HG03135 (cell line): ENCODE results near the gene USH1C.

Experiments
- ATAC-seq: cut with Tn5 transposase; IDR thresholded peaks from one replicate; pipeline ENCODE4 v1.9.1; 2021; ENCODE audit warnings: mild to moderate bottlenecking, moderate library complexity; ENCODE audit not compliant: unreplicated experiment

The USH1C gene

DNA sequence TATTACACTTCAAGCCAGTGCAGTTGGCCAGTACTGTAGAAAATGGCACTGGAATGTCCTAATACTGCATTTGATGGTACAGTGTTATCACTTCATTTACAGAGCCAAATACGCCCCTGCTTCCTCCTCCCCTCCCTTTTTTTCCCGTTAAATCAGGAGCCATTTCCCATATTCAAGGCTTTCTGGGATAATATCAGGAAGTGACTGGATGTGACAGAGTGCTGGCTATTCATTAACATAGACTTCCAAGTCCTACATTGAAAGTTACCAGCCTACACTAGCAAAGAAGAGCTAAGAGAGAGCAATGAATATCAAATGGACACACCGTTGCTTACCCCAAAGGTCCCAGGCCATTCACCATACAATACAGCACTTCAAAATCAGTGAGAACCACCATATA lies 35.4 kb downstream of the USH1C start:
- no peak for ATAC-seq

DNA sequence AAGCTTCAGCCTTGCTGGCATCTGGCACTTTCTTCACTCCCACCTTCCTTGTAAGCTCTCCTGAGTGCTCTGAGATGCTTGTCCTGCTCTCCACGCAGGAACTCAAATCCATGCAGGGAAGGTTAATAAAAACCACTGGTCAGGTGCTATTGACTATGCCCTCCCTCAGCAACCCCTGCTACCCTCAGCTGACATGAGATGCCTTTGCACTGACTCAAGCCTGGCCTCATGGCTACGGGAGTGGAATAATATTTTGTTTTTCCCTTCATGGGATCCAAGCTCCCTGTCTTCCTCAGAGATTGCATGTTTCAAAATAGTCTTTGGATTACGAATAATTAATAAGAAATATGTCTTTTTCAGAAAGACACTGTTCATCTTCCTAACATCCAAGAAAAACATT lies 35.9 kb downstream of the USH1C start:
- ATAC-seq, result no peak

DNA sequence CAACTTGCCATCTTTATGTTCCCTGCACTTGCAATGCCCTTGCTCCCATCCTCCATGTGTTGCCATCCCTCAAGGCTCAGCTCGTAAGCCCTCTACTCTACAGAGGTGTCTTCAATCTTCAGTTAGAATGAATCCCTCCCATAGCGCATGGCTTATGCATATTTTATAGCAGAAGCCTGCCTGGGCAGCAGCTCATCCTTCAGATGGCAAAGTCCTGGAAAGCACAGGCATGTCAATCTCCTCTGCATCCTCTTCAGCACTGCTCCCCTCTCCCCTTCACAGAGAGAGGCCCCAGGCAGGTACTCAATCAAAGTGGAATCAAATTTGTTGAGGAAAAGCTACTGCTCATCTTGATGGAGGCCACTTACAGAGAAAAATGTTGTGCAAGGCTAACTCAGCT lies 36.4 kb downstream of the USH1C start:
- ATAC-seq, result no peak

DNA sequence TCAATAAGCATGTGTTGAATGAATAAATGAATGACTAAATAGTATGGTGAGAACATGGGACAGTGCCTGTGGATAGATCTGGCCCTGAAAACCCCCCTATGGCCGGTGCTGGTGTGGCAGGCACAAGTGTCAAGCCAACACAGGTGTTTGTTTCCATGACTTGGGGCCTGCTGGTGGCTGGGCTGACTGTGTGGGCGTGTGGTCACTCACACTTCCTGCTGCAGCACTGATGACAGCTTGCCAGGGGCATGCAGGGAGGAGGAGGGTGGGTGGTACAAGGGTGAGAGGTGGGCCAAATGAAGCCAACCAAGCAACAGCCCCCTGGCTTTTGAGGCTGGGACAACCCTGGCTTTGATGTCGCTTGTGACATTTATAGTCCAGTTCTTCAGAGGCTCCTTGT lies 37.3 kb downstream of the USH1C start:
- ATAC-seq, result no peak

DNA sequence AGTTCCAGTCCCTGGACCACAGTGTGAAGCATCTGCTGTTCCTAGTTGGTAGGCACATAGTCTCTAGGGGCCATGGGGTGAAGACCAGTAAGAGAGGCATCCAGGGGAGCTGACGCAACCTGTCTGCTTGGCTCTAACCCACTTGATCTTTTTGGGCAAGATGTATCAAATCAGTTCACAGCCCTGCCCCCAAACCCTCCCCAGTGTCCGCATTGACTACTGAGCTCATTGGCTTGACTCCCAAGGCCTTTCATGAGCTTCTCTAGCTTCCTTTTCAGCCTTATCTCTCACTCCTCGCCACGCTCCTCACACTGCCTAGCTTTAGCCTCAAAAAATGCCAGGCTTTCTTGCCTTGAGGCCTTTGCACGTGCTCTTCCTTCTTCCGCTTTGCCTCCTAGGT lies 37.9 kb downstream of the USH1C start:
- no peak for ATAC-seq

DNA sequence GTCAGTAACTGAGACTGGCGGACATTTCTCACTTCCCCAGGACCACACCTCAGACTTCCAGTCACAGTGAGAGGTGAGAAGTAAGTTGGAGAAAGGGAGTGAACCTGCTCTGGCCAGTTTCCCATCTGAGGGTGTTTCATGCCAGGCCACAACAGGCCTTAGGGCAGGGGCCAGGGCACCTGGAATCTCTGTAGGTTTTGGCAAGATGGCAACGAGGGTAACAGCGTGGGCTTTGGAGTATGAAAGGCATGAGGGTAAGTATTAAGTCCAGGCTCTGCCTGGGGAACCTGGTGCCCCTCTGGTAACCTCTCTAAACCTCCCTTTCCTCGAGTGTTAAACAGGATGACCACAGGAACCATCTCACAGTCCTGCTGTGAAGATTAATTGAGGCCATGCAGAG lies 39.1 kb downstream of the USH1C start:
- ATAC-seq, result no peak

DNA sequence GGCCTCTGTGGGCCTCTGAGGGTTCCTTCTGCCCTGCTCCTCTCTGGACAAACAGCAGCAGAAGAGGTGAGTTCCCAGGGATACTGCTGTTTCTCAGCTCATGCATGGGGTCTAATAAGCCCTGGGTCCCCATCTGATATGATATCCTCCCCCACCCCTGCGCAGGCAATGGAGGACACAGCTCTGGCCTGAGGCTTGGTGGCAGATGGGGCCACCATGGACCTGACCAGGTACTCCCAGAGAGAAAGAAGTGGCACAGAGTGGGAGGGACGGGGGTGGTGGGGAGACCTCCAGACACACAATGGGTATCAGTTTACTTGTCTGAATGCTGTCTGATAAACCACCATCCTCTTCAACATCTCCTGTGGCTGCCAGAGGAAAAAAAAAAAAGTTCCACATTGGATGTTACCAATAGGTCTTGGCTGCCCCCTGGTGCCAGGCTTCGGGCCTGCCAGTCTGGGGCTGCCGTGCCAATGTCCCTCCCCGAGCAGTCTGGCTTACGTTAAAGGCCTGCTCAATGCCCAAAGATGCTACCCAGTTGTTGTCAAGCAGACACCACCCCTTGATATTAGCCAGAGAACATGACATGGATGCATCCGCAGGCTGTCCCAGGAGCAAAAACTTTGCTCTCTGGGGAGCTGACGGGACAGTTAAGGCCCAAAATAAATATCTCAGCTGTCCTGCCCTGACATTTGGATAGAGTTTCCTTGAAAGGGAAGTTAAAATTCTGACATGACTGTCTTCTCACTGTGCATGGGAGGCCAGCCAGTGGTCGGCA lies 39.7 kb downstream of the USH1C start:
- ATAC-seq, result no peak

DNA sequence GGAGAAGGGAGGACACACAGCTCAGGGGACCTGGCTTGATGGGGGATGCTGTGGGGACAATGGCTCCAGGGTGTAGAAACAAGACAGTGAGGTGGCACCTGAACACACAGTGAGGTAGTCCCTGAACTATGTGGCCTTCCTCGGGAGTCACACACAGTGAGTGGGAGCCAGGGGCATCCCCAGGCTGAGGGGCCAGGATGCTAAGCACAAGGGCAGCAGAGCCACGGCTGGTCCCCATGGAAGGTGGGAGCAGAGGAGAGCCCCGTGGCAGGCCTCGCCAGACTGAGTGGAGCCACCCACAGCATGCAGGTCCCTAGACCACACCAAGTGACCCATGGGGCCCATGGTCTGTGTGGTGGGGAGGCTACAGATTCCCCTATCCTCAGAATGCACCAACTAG lies 41.6 kb downstream of the USH1C start:
- no peak for ATAC-seq

DNA sequence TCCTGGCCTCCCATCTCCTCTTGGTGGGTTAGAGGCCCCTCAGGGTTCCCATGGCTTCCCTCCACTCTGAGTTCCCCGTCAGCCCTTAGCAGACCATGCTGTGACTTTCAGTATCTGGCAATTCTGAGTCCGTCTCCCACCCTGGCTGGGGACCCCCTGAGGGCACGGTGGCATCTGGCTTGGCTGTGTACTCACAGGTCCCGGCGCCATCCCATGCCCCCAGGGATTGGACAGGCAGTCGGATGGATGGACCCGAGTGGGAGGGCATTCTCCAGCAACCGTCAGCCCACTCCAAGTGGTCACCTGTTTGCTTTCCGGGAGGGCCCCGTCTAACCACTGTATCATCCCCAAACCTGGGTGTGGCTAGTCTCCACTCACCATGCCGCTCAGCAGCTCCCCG lies 43.5 kb downstream of the USH1C start:
- ATAC-seq, result no peak

DNA sequence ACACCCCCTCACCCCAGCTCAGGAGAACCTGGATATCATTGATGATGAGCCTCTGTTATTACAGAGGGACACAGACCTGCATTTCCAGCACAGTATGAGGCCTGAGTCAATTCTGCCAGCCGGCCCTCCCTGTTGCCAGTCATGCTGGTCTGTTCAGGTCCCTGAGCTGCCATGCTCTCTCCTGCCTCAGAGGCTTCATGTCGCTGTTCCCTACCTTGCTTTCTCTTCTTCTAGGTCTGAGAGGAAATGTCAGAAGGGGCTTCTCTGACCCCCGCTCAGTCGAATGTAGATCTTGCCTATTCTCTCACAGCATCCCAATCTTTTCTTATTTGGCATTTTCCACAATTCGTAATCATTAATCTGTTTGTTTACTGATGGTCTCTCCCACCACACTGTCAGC lies 45.7 kb downstream of the USH1C start:
- no peak for ATAC-seq

DNA sequence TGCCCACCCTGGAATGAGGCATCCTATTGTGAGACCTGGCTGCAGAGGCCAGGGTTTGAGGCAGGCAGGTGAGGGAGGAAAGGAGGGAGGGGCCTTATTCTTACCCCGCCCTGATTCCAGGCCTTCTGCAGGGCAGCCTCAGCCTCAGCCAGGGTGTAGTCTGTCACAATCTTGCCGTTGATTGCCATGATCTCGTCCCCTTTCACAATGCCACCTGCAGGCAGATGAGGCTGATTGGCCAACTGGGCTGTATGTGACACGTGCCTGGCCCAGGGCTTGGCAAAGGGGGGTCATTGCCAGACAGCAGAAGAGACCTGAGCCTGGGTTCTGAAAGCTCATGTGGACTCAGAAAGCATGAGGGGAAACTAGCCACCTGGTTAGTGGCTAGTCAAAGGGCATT lies 46.2 kb downstream of the USH1C start:
- ATAC-seq, result no peak

DNA sequence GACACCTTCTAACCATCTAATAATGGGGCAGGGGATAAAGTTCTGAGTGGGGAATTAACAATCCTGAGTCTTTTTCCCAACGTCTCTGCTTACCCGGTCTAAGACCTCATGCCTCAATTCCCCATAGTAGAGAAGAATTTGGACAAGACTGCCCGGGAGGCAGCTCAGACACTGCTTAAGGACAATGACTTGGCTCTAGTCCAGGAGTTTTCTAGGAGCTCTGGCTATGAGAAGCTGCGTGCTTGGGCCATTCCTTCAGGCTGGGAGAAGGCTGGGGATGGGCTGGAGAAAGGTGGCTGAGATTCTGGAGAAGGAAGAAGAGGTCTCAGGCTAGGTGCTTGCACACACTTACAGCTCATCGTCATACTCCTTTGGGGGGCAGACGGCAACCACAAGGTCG lies 47.8 kb downstream of the USH1C start:
- no peak for ATAC-seq

DNA sequence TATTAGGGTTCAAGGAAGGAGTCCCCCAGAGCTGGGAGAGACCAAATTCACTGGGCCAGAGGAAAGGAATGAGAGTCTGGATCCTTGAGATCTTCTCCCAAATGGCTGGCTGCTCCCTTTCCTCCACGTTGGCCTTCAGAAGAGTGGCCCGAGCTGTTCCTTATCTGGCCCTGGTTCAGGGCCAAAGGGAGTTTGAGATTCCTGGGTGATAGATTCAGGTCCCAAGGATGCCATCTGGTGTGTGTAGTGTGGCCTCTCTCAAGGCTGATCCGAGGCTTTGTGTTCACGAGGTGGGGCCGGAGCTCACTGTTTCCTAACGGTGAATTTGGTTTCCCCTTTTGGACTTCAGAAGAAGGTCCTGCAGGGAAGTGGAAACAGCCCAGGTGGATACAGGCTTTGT lies 50.2 kb downstream of the USH1C start:
- ATAC-seq, result no peak

DNA sequence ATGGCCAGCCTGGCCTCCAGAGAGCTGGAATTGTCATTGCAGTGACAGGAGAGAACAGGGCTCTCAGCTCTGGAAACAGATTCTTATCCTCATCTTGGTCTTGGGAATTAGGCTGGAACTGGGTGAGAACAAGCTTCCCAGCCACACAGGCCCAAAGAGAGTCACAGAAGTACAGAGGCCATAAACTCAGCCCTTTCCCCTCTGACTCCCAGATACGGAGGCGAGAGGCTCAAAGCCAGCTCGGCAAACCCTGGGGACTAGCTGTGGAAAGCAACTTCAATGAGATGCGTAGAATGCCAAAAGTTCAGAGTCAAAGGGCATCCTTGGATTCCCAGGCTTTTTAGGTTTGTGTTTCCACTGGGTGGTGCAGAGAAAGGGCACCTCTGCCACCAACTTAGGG lies 53.3 kb downstream of the USH1C start:
- no peak for ATAC-seq

DNA sequence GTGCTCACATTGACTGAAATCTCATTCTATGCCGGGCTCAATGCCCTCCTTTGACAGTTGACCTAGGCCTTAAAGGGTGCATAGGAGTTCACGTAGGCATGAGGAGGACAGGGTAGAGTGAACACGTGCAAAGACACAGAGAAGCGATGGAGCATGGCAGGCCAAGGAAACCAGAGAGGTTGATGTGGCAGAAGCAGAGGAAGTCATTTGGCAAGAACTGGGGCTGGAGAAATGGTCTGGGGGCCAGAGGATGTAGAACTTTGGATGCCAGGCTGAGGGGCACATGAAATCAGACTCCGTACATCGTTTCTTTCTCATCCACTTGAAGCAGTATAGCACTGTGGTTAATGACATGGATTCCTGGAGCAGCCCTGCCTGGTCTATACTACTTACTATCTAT lies 54.0 kb downstream of the USH1C start:
- ATAC-seq, result no peak

DNA sequence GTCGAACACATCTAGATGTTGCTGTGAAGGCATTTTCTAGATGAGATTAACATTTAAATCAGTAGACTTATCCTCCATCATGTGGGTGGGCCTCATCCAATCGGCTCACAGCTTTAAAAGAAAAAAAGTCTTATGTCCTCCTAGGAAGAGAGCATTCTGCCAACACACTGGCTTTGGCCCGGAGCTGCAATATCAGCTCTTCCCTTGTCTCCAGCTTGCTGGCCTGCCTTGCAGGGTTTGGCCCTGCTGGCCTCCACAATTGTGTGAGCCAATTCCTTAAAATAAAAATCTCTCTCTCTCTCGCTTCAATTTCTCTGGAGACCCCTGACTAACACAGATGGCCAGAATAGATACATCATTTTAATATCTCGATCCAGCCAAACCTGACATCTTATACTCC lies 54.5 kb downstream of the USH1C start:
- ATAC-seq, result no peak

DNA sequence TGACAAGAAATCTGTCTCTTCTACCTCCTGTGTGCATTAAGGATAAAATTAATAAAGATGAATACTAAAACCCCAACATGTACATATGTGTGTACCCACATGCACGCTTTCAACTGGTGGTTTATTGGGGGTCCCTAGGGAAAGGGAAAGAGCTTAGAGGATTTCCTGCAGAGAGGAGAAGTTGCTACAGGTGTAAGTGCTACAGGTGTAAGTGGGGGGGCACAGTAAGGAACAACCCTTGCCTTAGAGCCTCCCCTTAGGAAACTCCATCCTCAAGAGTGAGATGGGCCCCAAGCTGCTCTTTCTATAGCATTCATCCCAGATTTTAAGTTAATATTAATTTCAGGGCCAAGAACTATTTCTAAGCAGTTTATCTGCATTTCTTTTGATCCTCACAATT lies 55.7 kb downstream of the USH1C start:
- ATAC-seq, result no peak

DNA sequence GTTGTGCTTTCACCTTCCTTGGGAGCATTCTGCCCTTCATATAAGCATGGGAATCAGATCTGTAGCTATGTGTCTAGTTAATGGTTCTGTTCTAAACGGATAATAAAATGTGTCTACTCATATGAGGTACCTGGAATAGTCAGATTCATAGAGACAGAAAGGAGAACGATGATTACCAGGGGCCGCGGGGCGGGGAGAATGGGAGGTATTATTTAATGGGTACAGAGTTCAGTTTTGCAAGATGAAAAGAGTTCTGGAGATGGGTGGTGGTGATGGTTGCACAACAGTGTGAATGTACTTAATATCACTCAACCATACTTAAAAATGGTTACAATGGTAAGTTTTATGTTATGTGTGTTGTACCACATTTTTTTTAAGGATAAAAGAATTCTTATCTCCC lies 57.6 kb downstream of the USH1C start:
- ATAC-seq, result no peak

DNA sequence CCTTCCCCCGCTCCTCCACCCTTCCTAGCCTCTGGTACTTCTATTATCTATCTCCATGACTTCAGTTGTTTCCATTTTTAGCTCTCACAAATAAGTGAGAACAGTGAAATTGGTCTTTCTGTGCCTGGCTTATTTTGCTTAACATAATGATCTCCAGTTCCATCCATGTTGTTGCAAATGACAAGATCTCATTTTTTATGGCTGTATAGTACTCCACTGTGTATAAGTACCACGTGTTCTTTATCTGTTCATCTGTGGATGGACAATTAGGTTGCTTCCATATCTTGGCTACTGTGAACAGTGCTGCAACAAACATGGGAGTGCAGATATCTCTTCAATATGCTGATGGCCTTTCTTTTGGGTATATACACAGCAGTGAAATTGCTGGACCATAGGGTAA lies 60.7 kb downstream of the USH1C start:
- no peak for ATAC-seq

DNA sequence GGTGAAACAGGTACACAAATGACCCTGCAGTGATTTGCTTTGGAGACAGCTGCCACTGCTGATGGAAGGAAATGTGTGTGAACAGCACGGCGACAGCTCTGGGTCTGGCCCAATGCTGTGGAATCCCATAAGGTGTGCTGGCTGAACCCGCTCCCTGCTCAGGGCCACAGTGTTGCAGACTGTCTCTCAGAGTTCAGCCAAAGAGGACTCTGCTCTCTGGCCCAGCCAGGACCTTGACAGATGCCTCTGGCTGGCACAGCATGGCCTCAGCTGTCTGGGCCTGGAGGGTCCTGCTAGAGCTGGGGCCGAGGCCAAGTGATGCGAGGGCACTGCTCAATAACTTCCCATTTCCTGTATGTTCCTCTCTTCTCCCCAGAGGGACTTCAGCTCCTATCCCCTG lies 62.3 kb downstream of the USH1C start:
- no peak for ATAC-seq

DNA sequence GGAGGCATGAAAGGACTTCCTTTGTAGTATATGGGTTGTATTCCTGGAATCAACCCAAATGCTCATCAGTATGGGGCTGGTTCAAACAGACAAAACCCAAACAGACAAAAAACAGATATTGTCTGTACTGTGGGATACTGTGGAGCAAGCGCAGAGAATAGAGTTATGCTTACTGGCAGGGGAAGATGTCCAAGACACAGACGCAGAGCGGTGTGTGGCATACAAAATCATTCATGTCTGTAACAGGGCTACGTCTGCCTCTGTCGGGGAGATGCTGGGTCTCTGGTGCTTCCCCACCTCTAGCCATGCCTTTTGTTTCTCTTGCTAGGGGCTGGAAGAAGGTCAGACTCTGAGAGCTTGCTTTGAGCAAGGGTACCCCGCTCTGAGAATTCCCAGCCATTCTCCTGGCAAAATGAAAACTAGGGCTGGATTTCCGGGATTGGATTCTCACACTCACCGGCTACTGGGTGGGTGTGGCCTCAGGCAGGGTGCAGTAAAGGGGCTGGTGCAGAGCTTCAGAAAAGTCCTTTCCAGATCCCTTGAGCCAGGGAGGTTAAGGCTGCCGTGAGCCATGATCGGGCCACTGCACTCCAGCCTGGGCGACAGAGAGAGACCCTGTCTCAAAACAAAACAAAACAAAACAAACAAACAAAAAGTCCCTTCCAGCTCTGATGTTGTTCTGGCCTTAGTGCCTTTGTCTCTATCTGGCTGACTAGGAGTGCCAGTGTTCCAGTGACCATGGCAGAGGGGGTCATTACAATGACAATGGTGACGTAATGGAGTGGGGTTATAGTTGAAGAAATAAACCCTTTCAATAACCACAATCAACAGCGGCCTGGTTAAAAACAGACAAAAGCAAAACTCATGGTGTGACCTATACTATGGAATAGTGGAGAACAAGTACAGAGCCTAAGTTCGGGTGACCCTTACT lies 64.7 kb downstream of the USH1C start:
- ATAC-seq, result no peak

DNA sequence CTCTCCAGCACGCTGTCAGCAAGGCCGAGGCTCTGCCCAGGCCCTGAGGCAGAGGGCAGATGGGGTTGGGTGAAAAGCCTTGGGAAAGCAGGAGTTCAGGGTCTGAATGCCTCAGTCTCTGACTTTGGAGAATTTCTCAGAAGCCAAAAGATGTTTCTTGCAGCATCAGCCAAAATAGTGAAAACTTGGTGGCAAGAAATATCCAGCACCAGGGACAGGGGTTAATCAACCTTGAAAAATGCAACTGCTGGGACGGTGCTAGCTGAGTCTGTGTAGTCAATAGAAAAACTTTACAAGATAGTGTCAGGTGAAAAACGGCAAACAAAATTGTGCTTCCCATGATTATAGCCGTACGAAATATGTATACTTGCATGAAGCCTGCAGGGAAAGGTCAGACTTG lies 66.1 kb downstream of the USH1C start:
- no peak for ATAC-seq
